PC-3 (cell line): Measurements from ENCODE around the gene CLOCK. TPM values are rescaled to one million over a fixed set of nuclear protein-coding genes. Genes with fewer than 3 reads are reported as not detected.

Source experiments
- ATAC-seq: fragments of 200-7000 bp; cut with Tn5 transposase; 2 replicates; pipeline ENCODE4 v1.9.1; 2020; ENCODE audit warnings: mild to moderate bottlenecking, moderate library complexity
- BruUV-seq: library from RNA; stranded (reverse); fragments of 400-500 nt; replicated peaks from 2 replicates; lab custom pipeline; 2021; lab: Mats Ljungman, UMichigan
- CTCF ChIA-PET: fragments of 300-600 bp; sonication (Branson Sonifier 250); formaldehyde crosslinking; loops from one replicate; lab custom pipeline; 2022; ENCODE audit warnings: antibody characterized with exemption; lab: Charles Lee
- POLR2A ChIA-PET: fragments of 300-600 bp; sonication (Branson Sonifier 250); formaldehyde crosslinking; loops from one replicate; lab custom pipeline; 2022; ENCODE audit warnings: antibody characterized with exemption; ENCODE audit not compliant: unreplicated experiment; lab: Charles Lee
- DNase-seq: peaks from one replicate; pipeline ENCODE4 v3.0.0-alpha.2; 2015
- H2AFZ ChIP-seq: fragments of 300-600 bp; sonication (generic); 2 replicates; pipeline ENCODE4 v1.6.0; 2016; ENCODE audit warnings: antibody characterized with exemption, low read length
- H3F3A ChIP-seq: fragments of 300-600 bp; sonication (generic); one replicate; pipeline ENCODE4 v1.6.0; 2017; ENCODE audit warnings: antibody characterized with exemption, low read length, control low read depth, mild to moderate bottlenecking; ENCODE audit not compliant: unreplicated experiment
- H3K27ac ChIP-seq: fragments of 300-600 bp; sonication (generic); 2 replicates; pipeline ENCODE4 v1.5.1; 2016; ENCODE audit warnings: mild to moderate bottlenecking, low read length
- H3K27me3 ChIP-seq: fragments of 300-600 bp; sonication (generic); 2 replicates; pipeline ENCODE4 v1.6.1; 2016; ENCODE audit warnings: low read length, mixed read lengths
- H3K36me3 ChIP-seq: fragments of 300-600 bp; sonication (generic); 2 replicates; pipeline ENCODE4 v1.6.1; 2016; ENCODE audit warnings: low read depth, mixed run types, low read length, mixed read lengths
- H3K4me1 ChIP-seq: fragments of 300-600 bp; sonication (generic); 2 replicates; pipeline ENCODE4 v1.5.1; 2016; ENCODE audit warnings: low read length; ENCODE audit not compliant: insufficient read depth
- H3K4me2 ChIP-seq: fragments of 300-600 bp; sonication (generic); 2 replicates; pipeline ENCODE4 v1.6.0; 2016; ENCODE audit warnings: low read length
- H3K4me3 ChIP-seq: fragments of 300-600 bp; sonication (generic); 2 replicates; pipeline ENCODE4 v1.5.1; 2016; ENCODE audit warnings: mild to moderate bottlenecking, low read length, mixed read lengths
- H3K79me2 ChIP-seq: fragments of 300-600 bp; sonication (generic); 2 replicates; pipeline ENCODE4 v1.6.1; 2017; ENCODE audit warnings: low read length, mixed read lengths
- H3K9ac ChIP-seq: fragments of 300-600 bp; sonication (generic); 2 replicates; pipeline ENCODE4 v1.6.0; 2016; ENCODE audit warnings: mild to moderate bottlenecking, low read length
- H3K9me2 ChIP-seq: fragments of 300-600 bp; sonication (generic); replicated peaks from 2 replicates; pipeline ENCODE4 v1.6.1; 2016; ENCODE audit warnings: mixed run types, low read length, mixed read lengths
- H3K9me3 ChIP-seq: fragments of 300-600 bp; sonication (generic); 2 replicates; pipeline ENCODE4 v1.6.1; 2016; ENCODE audit warnings: low read length, mixed read lengths
- H4K20me1 ChIP-seq: fragments of 300-600 bp; sonication (generic); 2 replicates; pipeline ENCODE4 v1.6.1; 2016; ENCODE audit warnings: low read length, mixed read lengths
- EZH2 ChIP-seq: fragments of 300-600 bp; sonication (generic); IDR thresholded peaks from one replicate; pipeline ENCODE4 v1.6.1; 2017; ENCODE audit warnings: antibody characterized with exemption, mild to moderate bottlenecking, low read length; ENCODE audit not compliant: unreplicated experiment
- EZH2phosphoT487 ChIP-seq: fragments of 300-600 bp; sonication (generic); IDR thresholded peaks from 2 replicates; pipeline ENCODE4 v1.6.1; 2018; ENCODE audit warnings: mild to moderate bottlenecking, antibody characterized with exemption, low read length, borderline replicate concordance
- intact Hi-C: fragments of 100-400 bp; cut with micrococcal nuclease; formaldehyde crosslinking; loops from 2 replicates; pipeline ENCODE4 v1.9.0; 2023
- total RNA-seq: library from RNA; depleted of rRNA; stranded (reverse); fragments of >200 nt; gene quantifications from 2 replicates; pipeline ENCODE4 v1.2.3, GENCODE V29; 2014
- TF ChIP-seq, protein P1 (sequence below): fragments of 300-600 bp; sonication (generic); conservative IDR thresholded peaks from 2 replicates; pipeline ENCODE4 v1.5.1; 2017; ENCODE audit warnings: antibody characterized with exemption, low read depth, mild to moderate bottlenecking, low read length

The CLOCK gene
- total RNA-seq, 1 experiment from 2014 or later: 39.7 TPM

DNA sequence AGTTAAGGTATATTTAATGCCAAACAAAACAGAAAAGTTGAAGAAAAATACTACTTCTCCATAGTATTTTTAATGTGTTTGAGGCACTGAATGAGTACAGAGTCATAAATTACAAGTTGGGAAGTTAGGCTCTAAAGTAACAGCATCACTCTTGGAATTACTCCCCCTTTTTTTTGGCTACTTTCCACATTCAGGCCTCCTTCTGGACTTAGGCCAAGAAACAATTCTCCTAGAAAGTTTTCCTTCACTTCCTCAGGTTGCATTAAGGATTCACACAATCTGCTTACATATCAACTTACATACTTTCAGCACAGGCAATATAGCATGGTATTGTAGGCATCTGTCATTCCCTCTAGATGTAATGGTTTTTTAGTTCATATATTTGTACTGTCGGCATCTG, 98.9 kb downstream of the CLOCK start:
- no peak overlapping the region for H3K4me3 ChIP-seq
- no peak overlapping the region for H3K4me2 ChIP-seq
- TF ChIP-seq EZH2 (no peak), EZH2phosphoT487 (no peak)
- TF ChIP-seq, protein P1, sequence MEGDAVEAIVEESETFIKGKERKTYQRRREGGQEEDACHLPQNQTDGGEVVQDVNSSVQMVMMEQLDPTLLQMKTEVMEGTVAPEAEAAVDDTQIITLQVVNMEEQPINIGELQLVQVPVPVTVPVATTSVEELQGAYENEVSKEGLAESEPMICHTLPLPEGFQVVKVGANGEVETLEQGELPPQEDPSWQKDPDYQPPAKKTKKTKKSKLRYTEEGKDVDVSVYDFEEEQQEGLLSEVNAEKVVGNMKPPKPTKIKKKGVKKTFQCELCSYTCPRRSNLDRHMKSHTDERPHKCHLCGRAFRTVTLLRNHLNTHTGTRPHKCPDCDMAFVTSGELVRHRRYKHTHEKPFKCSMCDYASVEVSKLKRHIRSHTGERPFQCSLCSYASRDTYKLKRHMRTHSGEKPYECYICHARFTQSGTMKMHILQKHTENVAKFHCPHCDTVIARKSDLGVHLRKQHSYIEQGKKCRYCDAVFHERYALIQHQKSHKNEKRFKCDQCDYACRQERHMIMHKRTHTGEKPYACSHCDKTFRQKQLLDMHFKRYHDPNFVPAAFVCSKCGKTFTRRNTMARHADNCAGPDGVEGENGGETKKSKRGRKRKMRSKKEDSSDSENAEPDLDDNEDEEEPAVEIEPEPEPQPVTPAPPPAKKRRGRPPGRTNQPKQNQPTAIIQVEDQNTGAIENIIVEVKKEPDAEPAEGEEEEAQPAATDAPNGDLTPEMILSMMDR: no peak
- no peaks in the 10 kb centered on the region for H3F3A ChIP-seq
- no peaks in the 10 kb centered on the region for H4K20me1 ChIP-seq
- ChIA-PET CTCF (no interaction called here), POLR2A (no interaction called here)
- no peaks in the 10 kb centered on the region for H3K27me3 ChIP-seq
- no peaks in the 10 kb centered on the region for H3K9me3 ChIP-seq
- no peak for ATAC-seq
- H3K9ac ChIP-seq: no peak overlapping the region
- intact Hi-C loops: no loop called here
- DNase-seq: peak; percentile 26
- H3K36me3 ChIP-seq: peaks cover 43% of the 10 kb centered on the region
- no TSS peak for BruUV-seq
- H2AFZ ChIP-seq: no peak overlapping the region
- H3K9me2 ChIP-seq: no peaks in the 10 kb centered on the region
- no peaks in the 10 kb centered on the region for H3K79me2 ChIP-seq
- H3K27ac ChIP-seq: no peak overlapping the region
- peaks cover 17% of the 10 kb centered on the region for H3K4me1 ChIP-seq

- Histone ChIP-seq H3K36me3 (peaks cover 45% of the 10 kb centered on the region), H3K4me3 (no peak overlapping the region), H3K4me2 (no peak overlapping the region), H3K9ac (no peak overlapping the region), H3K9me2 (no peaks in the 10 kb centered on the region), H3K27ac (no peak overlapping the region), H3K4me1 (peaks cover 23% of the 10 kb centered on the region), H3K27me3 (no peaks in the 10 kb centered on the region), H4K20me1 (no peaks in the 10 kb centered on the region), H2AFZ (no peak overlapping the region), H3K9me3 (no peaks in the 10 kb centered on the region), H3K79me2 (no peaks in the 10 kb centered on the region), H3F3A (no peaks in the 10 kb centered on the region)
- ATAC-seq (no peak), DNase-seq (no peak)
- intact Hi-C loops: no loop called here
- TF ChIP-seq EZH2phosphoT487: no peak
- POLR2A ChIA-PET: no interaction called here
- BruUV-seq: no TSS peak
- CTCF ChIA-PET: interaction anchor here (2.4 kb wide), 1 partner anchor 107 kb away, joined by 17 read pairs; no protein-coding TSS in a partner anchor
Observed at GRCh38 chr4:55447108-55447708, 99.5 kb downstream of the CLOCK start.

- Histone ChIP-seq H3K36me3 (peaks cover 38% of the 10 kb centered on the region), H3K9me2 (no peaks in the 10 kb centered on the region), H3K4me1 (peaks cover 23% of the 10 kb centered on the region), H2AFZ (no peak overlapping the region), H3K4me3 (no peak overlapping the region), H3K27me3 (no peaks in the 10 kb centered on the region), H3F3A (no peaks in the 10 kb centered on the region), H3K9ac (no peak overlapping the region), H3K4me2 (no peak overlapping the region), H3K27ac (peak overlapping the region; percentile 22; the same call in 1 of the 2 replicates), H3K9me3 (no peaks in the 10 kb centered on the region), H3K79me2 (no peaks in the 10 kb centered on the region), H4K20me1 (no peaks in the 10 kb centered on the region)
- ATAC-seq: peak; percentile 75
- ChIA-PET POLR2A (interaction anchor here (0.6 kb wide), 1 partner anchor 326 kb away, joined by 3 read pairs; no protein-coding TSS in a partner anchor), CTCF (interaction anchor here (2.4 kb wide), 1 partner anchor 108 kb away, joined by 17 read pairs; no protein-coding TSS in a partner anchor)
- DNase-seq: peak; percentile 32
- BruUV-seq: no TSS peak
- TF ChIP-seq EZH2phosphoT487 (no peak), EZH2 (no peak)
- TF ChIP-seq, protein P1: no peak
- intact Hi-C loops: no loop called here
Observed at GRCh38 chr4:55446578-55446922, 100.2 kb downstream of the CLOCK start.
